Measurements from ENCODE around the gene GPER1.

GRCh38 chr7:1114088-1114487, 26.2 kb downstream of the GPER1 start:
- TF ChIP-seq CTCF (IDR thresholded peaks at IDR 0.05): no peak
- no peak for TF ChIP-seq POLR2AphosphoS5 (IDR thresholded peaks at IDR 0.05)
- TF ChIP-seq EP300 (IDR thresholded peaks at IDR 0.05): no peak
- TF ChIP-seq POLR2A (IDR thresholded peaks at IDR 0.05; ENCODE audit: low read depth): no peak
